Measurements from ENCODE around the gene TIMM10.

TIMM10 gene

GRCh38 chr11:57500515-57500914, 30.0 kb downstream of the TIMM10 start:
- no peak overlapping the region for H3K27ac Mint-ChIP-seq
- H3K4me3 Mint-ChIP-seq, result no peak overlapping the region
- H3K36me3 Mint-ChIP-seq, result peaks cover 4% of the 10 kb centered on the region
- no peaks in the 10 kb centered on the region for H3K9me3 Mint-ChIP-seq
- H3K4me1 Mint-ChIP-seq, result no peaks in the 10 kb centered on the region
- no peaks in the 10 kb centered on the region for H3K27me3 Mint-ChIP-seq

GRCh38 chr11:57499983-57500461, 30.5 kb downstream of the TIMM10 start:
- Mint-ChIP-seq H3K4me3 (no peak overlapping the region), H3K27me3 (no peaks in the 10 kb centered on the region), H3K4me1 (no peaks in the 10 kb centered on the region), H3K9me3 (no peaks in the 10 kb centered on the region), H3K36me3 (peaks cover 4% of the 10 kb centered on the region), H3K27ac (no peak overlapping the region)

- Mint-ChIP-seq H3K27me3 (no peaks in the 10 kb centered on the region), H3K36me3 (peaks cover 4% of the 10 kb centered on the region), H3K9me3 (no peaks in the 10 kb centered on the region), H3K27ac (no peak overlapping the region), H3K4me1 (no peaks in the 10 kb centered on the region), H3K4me3 (no peak overlapping the region)
Observed at GRCh38 chr11:57499413-57499982, 31.1 kb downstream of the TIMM10 start.

DNA sequence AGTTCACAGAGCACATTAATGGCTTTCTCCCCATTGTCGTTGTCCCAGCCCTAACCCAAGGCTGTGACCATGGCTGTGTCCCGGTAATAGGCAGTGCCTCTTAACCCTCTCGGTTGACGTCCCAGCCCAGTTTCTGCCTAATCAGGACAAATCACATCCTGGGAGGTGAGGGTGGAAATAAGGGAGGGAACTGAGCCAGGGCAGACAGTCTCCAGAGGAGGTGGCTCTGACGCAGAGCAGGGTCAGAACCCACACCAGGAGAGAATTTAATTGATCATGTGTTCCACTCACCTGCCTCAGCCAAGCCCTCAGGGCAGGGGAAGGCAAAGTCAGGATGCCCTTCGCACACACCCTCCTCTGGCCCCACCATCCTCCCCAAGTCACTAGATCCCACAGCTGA, 32.0 kb downstream of the TIMM10 start:
- H3K4me1 Mint-ChIP-seq, result peaks cover 8% of the 10 kb centered on the region
- no peak overlapping the region for H3K4me3 Mint-ChIP-seq
- H3K27me3 Mint-ChIP-seq, result no peaks in the 10 kb centered on the region
- no peaks in the 10 kb centered on the region for H3K9me3 Mint-ChIP-seq
- no peak overlapping the region for H3K27ac Mint-ChIP-seq
- H3K36me3 Mint-ChIP-seq, result peaks cover 1% of the 10 kb centered on the region

DNA sequence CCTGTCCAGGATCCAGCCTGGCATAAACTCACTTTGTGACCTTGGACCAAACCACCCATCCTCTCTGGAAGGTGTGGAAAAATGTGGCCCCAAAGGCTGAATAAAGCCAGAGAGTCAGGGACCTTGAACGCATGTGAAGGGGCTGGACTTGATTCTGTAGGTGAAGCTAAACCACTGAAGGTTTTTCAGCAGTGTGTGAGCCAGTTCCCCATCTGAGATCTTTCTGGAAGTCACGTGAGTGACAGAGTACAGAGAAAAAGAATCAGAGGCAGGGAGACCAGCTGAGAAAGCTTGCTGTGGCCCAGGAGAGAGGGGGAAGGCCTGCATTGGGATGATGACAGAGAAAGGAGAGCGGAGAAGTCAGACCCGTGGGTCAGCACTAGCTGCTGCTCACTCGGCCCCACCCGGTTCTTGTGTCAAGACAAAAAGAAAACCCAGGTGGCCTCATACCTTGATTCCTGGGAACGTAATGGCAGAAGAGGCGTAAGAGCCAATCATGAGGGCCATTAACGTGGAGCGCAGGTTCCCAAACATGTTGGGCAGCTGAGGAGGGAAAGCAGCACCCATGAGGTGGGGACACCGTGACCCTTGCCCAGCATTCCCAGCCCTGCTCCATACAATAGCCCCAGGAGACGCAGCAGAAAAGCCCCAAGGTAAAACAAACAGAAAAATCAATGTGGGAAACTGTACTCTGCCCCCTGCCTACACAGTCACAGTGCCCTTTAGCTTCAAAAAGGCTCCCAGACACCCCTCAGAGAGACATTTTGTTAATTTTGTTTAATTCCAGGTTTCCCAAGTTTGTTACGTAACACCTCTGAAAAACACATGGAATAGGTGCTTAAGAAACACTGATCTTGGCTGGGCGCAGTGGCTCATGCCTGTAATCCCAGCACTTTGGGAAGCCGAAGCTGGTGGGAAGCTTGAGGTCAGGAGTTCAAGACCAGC, 33.0 kb downstream of the TIMM10 start:
- Mint-ChIP-seq H3K27ac (no peak overlapping the region), H3K4me1 (peaks cover 10% of the 10 kb centered on the region), H3K27me3 (no peaks in the 10 kb centered on the region), H3K4me3 (no peak overlapping the region), H3K9me3 (no peaks in the 10 kb centered on the region), H3K36me3 (peaks cover 1% of the 10 kb centered on the region)

DNA sequence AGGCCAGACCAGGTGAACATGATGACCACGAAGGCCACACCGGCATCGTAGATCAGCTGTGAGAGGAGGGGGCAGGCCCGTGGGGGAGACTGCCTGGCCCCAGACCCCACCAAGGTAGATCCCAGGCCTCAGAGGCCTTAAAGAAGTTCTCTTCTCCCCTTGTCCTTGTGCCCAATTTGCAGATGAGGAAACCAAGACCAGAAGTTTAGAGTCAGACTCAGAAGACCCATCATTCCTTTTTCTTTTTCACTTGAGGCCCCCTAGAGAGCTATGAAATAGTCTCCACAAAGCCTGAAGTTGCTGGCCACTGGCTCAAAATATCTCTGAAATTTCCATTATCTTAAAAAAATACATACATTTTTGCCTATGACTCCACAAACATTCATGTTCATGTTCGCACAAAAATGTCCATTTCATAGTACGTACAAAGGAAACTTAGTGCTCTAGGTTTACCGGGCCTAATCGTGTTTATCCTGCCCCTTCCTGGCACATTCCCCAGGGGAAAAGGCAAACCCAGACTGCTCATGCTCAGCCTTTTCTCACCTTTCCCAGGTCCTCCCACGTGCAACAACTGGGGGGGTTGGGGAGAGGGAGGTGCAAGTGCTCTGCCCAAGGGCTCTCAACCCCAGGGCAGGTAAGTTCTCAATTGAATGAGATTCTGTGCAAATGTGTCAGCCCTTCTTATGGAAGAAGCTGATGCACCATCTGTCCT, 34.3 kb downstream of the TIMM10 start:
- peak overlapping the region; percentile 79 for H3K27ac Mint-ChIP-seq
- H3K36me3 Mint-ChIP-seq, result peaks cover 1% of the 10 kb centered on the region
- H3K9me3 Mint-ChIP-seq, result no peaks in the 10 kb centered on the region
- H3K4me1 Mint-ChIP-seq, result peaks cover 10% of the 10 kb centered on the region
- H3K27me3 Mint-ChIP-seq, result no peaks in the 10 kb centered on the region
- no peak overlapping the region for H3K4me3 Mint-ChIP-seq

DNA sequence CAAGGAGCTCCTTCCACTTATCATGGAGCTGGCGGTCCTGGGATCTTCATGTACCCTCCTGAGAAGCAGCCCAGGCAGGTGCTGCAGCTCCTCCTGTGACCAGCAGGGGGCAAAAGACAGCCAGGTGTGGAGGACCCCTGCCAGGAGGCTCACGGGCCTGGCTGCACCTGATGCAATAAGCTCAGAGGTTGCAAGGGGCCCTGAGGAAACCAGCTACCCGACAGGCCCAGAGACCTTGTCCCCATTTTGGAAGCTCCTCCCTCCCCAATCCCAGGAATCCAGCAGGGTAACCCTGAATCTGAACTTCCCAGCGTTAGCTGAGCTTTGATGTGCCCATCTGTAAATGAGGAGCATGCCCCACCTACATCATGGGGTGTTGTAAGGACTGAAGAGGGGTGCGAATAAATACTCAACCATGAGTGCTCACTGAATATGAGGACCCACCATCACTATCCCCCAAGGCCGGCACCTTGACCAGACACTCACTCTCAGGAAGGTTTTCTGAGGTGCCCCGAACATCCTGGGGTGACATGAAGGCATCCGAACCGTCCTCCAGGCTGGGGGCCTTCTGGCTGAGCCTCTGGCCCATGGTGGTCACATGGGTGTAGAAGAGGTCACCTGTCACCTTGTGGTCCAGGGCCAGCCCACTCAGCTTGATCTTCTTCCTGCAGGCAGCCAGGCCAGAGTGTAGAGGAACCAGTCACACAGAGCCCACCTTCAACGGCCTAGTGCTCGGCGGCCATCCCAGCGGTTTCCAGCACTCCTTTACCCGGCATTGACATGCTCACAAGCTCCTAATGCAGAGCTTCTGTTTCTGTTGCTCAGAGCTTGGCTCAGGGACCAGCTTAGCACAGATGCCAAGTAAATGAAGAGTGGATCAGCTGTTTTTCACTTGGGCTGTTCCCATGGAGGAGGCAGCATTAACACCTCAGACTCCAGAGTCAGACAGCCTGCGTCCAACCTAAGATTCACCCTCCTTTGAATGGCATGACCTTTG, 36.7 kb downstream of the TIMM10 start:
- H3K27me3 Mint-ChIP-seq, result no peaks in the 10 kb centered on the region
- peaks cover 10% of the 10 kb centered on the region for H3K36me3 Mint-ChIP-seq
- no peak overlapping the region for H3K4me3 Mint-ChIP-seq
- H3K4me1 Mint-ChIP-seq, result peaks cover 10% of the 10 kb centered on the region
- H3K9me3 Mint-ChIP-seq, result no peaks in the 10 kb centered on the region
- peak overlapping the region; percentile 95 for H3K27ac Mint-ChIP-seq

GRCh38 chr11:57491371-57492061, 39.0 kb downstream of the TIMM10 start:
- no peak overlapping the region for H3K4me3 Mint-ChIP-seq
- peaks cover 10% of the 10 kb centered on the region for H3K4me1 Mint-ChIP-seq
- no peaks in the 10 kb centered on the region for H3K9me3 Mint-ChIP-seq
- H3K27ac Mint-ChIP-seq, result no peak overlapping the region
- H3K36me3 Mint-ChIP-seq, result peaks cover 25% of the 10 kb centered on the region
- no peaks in the 10 kb centered on the region for H3K27me3 Mint-ChIP-seq

GRCh38 chr11:57490456-57491248, 39.9 kb downstream of the TIMM10 start:
- Mint-ChIP-seq H3K36me3 (peaks cover 29% of the 10 kb centered on the region), H3K4me1 (peaks cover 12% of the 10 kb centered on the region), H3K27ac (no peak overlapping the region), H3K4me3 (no peak overlapping the region), H3K27me3 (no peaks in the 10 kb centered on the region), H3K9me3 (no peaks in the 10 kb centered on the region)

- peaks cover 37% of the 10 kb centered on the region for H3K36me3 Mint-ChIP-seq
- H3K27ac Mint-ChIP-seq, result no peak overlapping the region
- H3K4me3 Mint-ChIP-seq, result no peak overlapping the region
- H3K9me3 Mint-ChIP-seq, result no peaks in the 10 kb centered on the region
- peaks cover 2% of the 10 kb centered on the region for H3K27me3 Mint-ChIP-seq
- peaks cover 10% of the 10 kb centered on the region for H3K4me1 Mint-ChIP-seq
Observed at GRCh38 chr11:57487920-57488659, 42.5 kb downstream of the TIMM10 start.

DNA sequence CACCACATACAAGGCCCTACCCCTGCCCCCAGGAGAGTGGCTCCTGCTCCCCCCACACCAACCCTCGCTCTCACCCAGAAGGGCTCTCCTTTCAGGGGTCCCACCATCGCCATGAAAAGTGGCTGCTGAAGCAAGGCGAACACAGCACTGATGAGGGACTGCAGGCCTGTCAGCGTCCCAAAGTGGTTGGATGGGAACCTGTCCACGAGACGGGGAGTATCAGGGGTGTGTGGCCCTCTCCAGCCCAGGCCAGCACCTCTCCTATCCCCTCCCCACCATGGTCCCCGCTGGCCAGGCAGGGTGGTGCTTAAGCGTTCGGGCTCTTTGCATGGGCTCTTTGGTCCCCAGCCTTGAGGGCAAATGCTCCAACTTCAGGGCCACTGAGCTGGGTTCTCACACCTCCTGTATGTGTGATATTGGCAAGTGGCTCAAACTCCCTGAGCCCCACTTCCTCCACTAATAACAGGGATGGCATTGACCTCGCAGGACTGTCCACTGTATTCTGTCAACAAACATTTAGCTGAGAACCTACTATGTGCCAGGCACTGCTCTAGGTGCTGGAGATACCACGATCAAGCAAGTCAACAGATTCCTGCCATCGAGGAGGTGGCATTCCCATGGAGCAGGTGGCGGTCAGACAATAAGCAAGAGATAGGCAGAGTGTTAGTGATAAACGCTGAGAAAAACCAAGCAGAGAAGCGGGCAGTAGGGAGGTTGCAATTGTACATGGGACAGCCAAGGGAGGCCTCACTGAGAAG, 43.4 kb downstream of the TIMM10 start:
- H3K27ac Mint-ChIP-seq, result no peak overlapping the region
- peaks cover 2% of the 10 kb centered on the region for H3K27me3 Mint-ChIP-seq
- H3K4me1 Mint-ChIP-seq, result peaks cover 11% of the 10 kb centered on the region
- H3K36me3 Mint-ChIP-seq, result peaks cover 37% of the 10 kb centered on the region
- no peaks in the 10 kb centered on the region for H3K9me3 Mint-ChIP-seq
- H3K4me3 Mint-ChIP-seq, result no peak overlapping the region

DNA sequence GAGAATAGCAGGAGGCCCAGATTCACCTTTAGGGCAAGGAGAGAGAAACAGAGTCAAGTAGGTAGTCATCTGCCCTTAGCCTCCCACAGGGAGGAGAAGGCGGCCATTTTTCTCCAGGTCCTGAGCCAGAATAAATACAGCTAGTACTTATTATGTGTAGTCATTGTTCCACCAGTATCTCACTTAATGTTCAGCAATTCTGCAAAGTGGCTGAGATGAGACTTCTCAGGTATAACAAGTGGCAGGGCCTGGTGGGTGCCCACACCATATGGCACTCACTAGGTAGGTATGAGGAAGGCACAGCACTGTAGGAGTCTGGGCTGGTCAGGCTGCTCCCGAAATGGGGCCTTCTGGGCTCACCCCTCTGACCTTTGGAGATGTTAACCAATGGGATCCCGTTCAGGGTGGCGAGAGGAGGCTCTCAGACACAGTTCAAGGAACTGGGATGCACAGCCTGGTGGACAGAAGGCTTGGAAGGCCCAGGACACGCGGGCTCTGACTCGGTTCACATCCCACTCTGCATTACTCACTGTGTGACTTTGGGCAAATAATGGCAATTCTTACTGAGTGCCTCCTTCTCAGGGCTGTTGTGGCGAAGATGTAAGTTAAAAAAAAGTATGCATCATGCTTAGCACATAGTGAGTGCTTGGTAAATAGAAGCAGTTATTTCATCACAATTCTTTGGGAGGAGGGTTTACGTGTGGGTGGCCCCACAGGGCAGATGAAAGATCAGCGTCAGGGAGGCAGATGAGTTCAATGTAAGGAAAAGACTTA, 45.1 kb downstream of the TIMM10 start:
- H3K9me3 Mint-ChIP-seq, result no peaks in the 10 kb centered on the region
- peaks cover 15% of the 10 kb centered on the region for H3K4me1 Mint-ChIP-seq
- peaks cover 3% of the 10 kb centered on the region for H3K27me3 Mint-ChIP-seq
- H3K27ac Mint-ChIP-seq, result peak overlapping the region; percentile 17
- peaks cover 32% of the 10 kb centered on the region for H3K36me3 Mint-ChIP-seq
- H3K4me3 Mint-ChIP-seq, result no peak overlapping the region
